ENCODE results near the gene KCND3.

Gene KCND3

DNA sequence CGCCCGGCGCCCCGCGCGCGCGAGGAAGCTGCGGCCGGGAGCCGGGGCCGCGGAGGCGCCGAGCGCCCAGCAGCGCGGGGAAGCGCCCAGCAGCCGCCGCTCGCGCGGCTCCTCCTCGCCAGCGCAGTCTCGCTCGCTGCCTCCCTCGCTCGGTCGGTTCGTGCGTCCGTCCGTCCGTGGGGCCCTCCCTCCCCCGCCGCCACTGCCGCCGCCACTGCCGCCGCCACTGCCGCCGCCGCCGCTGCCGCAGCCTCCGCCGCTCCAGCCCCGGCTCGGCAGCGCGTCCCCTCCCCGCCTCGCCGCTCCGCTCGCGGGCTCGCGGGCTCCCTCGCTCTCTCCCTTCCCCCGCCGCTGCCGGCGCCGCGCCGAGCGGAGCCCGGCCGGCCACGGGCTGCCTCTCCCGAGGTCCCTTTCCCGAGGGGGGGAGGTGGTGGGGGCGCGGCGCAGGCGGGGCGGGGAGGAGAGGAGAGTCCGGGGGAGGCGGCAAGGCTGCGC lies at the start of gene KCND3:
KCND3 (minus strand) TSS at position 138 of the 495 bp plus-strand sequence.
- no peak for DNase-seq

DNA sequence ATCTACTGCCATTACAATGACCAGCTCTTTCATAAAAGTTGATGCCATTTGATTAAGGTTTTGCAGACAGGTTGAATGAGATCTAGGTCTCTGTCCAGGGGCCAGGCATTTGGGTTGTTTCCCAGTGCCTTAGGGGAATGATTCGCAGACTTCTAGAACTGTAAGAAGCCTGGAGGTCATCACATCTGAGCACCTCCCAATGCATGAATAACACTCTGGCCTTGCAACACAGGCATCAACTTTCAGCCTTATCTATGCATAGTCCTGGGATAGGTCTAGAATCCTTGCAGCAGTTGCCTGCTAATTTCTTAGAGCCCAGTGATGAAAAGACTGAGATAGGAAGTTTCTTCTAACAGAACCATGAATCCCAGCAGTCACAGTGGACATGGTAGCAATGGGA lies 44.8 kb upstream of the KCND3 start:
- DNase-seq = no peak

DNA sequence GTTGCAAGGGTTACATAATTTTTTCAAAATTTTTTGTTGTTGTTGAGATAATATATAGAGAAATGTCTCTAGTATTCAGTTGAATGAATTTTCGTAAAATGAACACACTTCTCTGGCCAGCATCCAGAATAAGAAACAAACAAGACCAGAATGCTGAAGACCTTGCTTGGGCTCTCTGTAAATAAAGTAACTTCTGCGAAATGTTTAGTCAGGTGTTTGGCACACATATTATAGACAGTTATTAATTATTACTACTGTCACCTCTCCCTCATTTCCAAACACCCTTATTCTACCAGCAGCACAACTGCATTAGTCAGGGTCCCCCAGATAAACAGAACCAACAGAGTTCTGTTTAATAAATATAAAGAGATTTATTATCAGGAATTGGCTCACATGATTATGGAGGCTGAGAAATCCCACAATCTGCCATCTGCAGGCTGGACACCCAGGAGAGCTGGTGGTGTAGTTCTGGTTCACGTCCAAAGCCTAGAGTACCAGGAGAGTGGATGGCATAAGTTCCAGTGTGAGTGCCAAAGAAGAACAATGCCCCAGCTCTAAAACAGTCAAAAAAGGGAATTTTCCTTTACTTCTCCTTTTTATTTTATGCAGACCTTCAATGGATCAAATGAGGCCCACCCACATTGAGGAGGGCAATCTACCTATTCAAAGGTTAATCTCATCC lies 44.1 kb upstream of the KCND3 start:
- DNase-seq = no peak

DNA sequence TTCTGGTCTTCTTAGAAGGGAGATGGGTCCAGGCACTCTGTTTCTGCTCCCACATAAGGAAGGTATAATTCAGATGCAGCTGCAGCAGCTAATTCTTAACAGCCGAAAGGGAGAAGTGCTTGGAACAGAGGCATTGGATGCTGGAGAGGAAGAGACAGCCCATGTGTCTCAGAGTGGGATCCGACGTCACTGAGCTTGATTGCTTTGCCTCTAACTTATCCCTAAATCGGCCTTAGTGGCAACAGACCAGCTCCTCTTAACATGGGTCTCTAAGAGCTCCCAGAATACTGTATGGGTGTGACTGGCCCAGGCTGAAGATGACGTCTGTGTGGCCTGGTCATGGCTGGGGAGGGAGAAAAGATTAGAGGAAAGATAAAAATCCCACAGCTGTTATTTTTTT lies 40.7 kb upstream of the KCND3 start:
- DNase-seq = no peak

DNA sequence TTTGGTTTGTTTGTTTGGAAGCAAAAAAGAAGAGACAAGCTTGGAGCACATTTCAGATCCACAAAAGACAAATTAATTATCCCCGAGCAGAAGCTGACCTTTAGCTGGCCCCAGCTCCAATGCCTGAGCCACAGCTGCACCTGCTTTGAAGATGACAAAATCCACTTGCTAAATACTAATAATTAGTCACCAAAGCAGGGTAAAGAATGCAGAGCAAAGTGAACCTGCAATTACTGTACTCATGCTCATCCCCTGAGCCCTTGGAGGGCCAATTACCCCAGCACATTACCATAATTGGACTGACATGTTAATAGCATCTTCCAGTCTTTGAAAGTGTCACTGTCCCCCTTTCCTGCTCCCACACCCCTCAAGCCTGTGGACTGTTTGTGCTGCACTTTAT lies 38.2 kb upstream of the KCND3 start:
- no peak for DNase-seq

DNA sequence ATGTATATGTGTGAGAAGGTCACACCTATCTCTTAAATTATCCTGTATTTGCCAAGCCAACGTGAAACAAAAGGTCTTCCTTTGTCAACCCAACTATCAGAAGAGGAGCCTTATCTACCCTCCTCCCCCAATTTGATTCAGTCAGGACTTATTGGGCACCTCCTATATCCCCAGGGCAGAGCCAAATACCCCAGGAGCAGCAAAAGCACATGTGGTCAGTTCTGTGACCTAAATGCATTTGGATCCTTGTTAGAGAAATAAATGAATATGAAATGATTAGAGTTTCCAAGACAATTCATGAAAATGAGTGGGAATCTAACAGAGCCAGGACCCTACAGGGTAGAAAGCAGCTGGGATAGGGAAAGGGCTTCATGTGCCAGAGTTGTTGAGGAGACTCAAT lies 37.0 kb upstream of the KCND3 start:
- DNase-seq = no peak

DNA sequence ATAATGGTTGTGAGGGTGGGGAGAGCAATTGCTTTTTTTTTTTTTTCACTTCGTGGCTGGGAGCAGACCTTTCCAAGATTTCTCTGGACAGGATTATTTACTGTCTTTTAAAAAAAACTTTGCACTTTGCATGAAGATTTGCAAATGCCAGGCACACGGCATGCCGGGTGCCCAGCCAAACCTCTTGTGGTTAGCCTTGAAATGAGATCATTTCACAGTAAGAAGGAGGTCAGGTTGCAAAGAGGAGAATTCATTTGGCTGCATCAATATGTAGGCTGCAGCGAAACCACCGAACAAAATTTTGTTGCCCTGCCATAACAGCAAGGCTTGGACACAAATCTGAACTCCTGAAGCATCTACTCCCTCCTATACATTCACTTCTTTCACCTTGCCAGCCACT lies 36.5 kb upstream of the KCND3 start:
- DNase-seq = no peak

DNA sequence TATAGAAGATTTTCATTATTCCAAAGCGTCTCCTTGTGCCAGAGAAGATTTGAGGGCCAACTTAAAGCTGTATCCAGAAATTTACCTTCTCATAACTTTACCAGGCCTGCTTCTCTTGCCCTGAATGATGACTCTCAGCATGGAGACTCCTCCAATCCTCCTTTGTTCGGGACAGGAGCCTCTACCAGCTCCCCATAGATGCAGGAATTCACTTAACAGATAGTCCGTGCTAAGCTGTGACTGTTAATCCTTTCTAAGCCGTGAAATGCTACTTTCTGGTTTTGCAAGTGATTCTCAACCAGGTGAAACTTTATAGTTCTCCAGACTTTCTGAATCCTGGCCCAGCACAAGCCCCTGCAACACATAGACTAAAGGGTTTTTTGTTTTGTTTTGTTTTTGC lies 31.8 kb upstream of the KCND3 start:
- no peak for DNase-seq

DNA sequence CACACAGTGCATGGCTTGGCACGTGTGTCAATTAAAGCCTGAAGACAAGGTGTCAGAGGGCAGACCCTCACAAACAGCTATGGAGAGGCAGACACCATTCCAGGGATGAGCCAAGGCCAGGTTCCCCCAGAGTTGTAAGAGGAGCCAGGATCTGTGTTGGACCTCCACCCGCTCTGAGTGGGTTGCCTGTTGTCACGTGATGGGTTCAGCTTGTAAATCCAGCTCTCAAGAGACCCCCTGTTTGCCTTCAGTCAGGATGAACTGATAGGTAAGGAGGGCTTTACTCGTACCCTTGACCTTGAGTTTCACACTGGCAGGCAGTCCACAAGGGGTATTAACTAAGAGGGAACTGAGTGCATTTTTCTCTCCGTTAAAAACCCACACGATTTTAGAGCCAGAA lies 27.7 kb upstream of the KCND3 start:
- no peak for DNase-seq

DNA sequence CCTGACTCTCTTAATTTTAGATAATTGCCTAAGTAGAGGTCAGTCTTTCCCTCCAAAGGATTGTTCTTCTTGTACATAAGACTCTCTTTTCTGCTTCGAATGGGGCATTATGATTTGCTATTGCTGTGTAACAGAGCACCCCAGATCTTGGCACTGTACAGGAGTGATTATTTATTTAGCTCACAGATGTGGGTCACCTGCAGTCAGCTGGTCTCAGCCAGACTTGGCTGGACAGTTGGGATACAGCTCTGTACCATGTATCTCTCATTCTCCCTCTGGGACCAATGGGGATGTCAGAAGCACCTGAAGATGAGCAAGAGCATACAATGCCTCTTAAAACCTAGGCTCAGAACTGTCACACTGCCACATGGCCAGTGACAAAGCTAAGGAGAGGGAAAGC lies 23.4 kb upstream of the KCND3 start:
- DNase-seq = no peak

DNA sequence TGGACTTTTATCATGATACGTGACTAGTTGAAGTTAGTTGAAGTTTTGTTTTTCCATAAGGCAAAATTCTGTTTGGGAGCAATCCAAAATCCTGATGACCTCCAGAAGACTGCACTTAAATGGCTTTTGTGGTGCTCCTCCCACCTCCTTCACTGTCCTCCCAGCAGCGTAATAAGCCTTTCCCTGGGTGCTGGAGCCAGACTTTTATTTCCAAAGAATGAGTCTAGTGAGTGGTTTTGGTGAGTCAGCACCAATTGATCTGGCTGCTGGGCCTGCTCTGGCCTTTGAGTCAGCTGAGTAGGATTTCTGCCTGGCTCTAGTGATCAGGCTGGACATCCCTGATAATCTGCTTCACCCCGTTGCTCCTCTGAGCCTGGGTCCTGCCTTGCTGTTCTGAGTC lies 21.7 kb upstream of the KCND3 start:
- DNase-seq = no peak

DNA sequence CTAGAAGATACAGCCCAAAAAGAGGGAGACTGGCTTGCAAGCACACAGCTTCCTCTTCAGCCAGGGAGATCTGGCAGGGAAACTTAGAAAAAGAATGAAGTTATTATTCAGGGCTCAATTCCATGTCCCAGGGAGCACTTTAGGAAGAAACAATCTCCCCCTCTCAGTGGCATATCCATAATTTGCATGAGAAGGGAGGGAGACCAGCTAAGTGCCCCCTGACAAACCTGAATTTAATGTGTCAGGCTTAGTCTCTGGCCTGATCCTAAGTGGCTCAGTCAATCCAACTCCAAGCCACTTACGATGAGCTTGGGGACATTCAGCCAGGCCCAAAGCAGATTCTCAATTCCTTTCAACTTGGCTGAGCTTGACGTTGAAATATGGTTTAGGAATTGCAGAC lies 17.7 kb upstream of the KCND3 start:
- DNase-seq = no peak

DNA sequence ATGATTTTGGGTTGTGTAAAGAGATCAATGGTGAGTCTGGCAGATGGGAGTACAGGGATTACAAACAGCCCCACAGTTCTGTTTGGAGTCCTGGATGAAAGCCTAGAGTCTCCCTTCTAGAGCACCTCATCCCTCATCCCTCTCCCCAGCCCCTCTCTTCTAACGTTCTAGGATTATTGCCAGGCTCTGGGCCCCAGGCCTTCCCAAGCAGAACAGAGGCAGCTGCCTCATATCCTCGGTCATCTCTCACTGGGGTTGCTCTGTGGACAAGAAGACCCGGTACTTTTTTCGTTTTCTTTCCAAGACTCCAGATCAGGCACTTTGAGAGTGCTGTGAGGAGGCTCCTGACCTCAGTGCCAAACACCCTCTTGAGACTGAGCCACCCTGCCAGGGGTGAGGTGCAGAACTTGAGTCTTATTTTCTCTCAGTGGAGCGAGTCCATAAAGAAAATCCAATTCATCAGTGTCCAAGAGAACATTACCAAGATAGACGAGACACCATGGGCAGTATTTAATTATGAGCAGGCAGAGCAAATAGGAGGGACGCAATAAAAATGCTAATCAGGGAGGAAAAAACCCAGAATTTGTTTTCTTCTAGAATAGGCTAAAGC lies 17.1 kb upstream of the KCND3 start:
- no peak for DNase-seq

DNA sequence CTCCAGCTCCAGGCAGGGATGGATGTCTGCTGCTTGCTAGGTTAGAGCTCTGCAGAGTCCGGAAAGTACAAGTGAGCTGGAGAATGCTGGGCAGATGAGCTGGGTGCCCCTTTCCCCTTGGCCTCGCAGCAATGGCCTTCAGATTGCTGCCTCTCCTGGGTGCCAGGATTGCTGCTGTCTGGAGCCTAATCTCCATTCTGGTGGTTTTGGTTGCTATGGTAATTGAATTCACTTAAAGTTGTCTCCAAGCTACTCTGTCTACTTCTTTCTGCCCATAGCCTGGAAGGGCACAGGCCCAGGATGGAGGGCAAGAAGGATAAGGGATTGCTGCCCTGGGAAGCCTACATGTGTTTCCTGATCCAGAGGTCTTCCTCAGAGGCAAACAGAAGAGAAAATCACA lies 14.6 kb upstream of the KCND3 start:
- DNase-seq = no peak

DNA sequence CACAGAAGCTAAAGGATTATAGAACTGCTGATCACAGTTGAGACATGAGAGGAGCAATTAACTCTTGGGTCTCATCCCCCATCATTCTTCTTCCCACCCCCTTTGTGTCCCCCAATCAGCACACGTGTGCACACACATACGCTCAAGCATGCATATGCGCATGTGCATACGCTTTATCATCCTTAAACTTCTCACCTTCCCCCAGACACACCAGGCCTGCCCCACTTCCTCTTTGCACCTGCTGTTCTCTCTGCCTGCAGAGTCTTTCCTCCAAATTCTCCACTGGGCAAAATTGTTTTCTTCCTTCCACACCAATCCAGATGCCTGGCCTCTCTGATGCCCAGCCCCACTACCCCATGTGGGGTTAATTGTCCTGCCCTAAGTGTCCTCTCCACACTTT lies 13.0 kb upstream of the KCND3 start:
- DNase-seq = no peak

DNA sequence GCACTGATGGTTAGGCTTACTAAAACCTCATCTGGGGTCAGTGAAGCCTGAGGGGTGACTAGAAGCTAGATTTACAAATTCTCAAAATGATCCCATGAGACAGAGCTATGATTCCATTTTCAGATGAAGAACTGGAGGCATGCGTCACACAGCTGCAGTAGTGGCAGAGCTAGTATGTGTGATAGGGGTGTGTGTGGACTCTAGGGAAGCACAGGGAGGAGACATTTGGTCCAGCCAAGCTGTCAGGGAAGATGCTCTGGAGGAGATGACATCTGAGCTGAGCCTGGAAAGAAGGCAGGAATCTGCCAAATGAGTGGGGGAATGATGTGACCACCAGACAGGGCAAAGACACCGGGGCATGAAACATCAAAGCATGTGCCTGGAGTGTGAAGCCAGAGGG lies 12.0 kb upstream of the KCND3 start:
- DNase-seq = no peak

DNA sequence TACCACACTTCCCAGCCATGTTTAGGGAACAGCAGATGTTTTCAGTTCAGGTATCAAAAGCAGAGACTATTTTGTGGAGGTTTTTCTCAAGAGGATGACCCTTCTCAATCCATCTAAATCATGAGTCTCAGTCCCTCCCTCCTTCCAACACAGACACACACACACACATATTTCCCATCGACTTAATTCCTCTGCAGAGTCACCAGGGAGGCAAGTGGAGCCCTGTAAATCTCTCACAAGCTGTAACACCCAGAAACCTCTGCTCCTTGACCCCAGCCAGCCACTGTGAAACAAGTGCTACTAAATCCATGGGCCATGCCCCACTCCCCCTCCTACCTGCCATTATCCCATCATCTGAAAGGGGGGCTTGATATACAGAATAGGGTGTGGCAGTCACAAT lies 10.6 kb upstream of the KCND3 start:
- no peak for DNase-seq

DNA sequence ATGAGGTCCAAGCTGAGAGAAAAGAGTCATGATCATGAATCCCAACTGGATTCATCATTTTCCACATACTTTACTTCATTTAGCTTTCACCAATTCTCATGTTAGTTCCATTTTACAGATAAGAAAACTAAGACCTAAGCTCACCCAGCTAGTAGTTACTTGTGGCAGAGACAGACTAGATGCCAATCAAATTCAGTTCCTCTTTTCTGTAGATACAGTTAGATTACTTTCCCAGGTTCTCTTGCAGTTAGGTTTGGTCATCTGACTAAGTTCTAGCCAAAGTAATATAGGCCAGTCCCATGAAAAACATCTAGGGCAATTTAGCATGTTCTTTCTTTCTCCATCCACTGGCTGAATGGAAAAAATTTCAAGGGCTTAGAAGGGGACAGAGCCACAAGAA lies 8.9 kb upstream of the KCND3 start:
- no peak for DNase-seq

DNA sequence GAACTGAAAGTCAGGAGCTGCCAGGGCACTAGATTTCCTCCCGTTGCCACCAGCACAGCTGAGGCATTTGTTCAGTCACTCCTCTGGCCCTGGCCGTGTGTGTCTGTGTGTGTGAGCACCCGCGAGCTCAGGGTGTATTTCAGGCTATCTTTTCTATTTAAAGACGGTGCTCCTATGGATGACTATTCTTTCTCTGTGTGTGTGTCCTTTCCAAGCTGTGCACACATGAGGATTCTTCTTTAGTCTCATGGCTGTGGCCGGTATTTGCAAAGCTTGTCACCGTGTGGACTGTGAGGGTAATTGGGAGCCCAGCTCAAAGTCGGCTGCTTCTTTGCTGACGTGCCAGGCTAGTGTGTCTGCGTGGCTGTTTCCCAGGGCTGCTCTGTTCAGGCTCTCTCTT lies 3.0 kb upstream of the KCND3 start:
- DNase-seq = no peak

DNA sequence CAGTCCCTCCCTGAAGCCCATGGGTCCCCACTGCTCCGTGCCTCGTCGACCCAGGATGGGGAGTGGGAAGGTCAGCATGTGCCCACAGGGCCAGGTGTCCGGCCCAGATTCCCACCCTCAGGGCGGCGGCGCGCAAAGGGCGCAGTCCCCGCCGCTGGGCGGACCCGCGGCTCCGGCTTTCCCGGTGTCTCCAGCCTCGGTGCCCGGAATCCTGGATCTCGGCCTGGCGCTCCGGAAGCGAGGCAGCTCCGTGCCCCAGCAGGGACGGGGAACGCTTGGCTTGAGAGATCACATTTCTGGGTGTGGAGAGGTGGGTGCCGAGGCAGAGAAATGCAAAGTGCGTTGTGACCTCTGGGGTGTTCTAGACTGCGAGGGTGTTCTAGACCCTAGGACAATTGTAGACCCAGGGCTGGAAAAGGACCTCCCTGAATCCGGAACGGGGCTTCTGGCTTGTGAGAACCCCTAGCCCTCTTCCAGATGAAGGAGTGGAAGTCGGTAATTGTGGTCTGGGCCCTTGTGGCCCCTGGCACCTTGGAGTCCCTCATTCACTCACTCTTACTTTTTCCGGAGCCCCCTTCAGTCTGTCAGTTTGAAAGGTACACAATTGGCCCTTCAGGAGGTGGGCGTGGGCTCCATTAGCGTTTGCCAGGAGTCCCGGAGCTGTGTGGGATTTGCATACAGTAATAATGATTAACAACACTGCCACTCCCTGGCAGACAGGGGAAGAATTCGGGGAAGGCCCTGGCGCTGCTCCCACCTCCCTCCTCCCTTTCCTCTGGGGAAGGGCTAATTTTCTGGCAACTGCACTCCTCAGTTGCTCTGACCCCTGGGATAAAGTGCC lies 1.6 kb upstream of the KCND3 start:
- no peak for DNase-seq

DNA sequence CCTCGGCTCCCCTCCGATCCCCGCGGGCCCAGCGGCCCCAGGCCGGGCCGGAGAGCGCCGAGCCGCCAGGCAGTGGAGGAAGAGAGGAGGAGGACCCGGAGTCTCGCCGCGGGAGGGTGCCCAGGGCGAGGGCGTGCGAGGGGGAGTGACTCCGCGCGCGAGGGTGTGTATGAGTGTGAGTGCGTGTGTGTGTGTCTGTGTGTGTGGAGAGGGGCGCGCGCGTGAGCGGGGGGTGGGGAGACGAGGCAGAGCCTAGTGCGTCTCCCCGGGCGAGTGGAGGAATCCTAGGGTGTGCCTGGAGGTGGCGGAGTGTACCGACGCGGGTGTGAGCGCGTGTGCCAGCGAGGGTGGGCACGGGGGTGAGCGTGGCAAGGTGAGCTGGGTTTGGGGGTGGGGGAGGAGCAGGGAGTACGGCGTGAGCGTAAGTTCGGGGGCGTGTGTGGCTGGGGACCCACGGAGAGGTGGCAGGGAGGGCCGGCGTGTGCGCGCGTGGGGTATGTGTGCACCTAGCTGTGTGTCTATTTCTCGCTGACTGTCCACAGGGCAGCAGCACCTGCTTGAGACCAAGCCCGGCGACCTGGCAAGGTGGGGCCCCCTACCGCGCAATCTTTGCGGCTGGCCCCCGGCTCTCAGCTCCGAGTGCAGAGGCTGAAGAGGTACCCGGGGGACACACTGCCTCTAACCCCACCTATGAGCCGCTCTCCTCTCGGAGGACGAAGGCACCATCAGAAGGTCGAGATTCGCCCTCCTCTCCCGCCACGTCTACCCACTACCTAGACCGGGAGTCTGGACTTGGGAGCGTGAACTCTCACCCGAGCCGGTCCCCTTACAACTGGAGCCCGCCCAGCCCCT lies 784 bp upstream of the KCND3 start:
- DNase-seq = no peak

DNA sequence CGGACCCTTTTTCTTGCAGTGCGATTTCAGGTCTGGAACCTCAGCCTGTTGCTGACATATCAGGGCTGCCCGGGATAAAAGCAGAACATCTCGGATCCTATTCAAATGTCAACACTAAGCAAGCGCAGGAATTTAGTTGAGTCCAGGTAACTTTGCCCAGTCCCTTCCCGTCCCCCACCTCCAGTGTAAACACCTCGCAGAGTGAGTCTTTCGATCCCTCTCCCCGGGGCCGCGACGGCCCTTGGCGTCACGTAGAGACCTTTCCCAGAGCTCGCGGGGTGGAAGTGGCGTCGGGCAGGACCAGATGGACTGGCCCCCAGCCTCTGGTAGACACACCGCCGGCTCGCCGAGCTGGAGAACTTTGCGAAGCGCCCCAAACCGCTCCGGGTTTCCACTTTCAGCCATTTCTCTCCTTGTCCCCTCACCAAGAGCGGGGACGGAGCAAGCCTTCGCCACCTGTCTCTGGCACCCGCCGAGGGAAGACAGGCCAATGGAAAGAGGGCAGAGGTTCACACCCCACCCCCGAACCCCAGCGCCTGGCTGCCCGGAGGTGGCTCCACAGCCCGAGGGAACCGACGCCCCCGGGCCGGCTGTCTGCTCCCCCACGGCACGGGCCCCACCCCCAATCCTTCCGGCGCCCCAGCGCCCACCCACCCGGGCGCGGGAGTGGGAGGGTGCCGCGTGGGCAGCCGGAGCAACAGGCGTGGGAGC lies 570 bp downstream of the KCND3 start:
- no peak for DNase-seq

DNA sequence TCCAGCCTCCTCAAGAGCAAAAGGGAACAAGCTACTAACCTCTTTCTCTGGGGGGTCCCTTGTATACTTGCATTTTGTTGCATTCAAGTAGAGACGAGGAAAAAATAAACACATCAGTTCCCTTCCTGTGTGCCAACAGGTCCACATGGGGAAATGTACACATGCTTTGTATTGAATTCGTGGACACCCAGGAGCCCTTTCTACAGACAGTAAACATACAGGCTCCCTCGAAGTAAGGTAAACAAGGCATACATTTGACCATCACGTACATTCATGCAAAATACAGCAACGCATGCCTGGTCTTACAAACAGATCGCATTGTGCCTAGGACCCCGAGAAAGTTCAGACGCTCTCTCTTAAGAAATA lies 1.1 kb downstream of the KCND3 start:
- DNase-seq = no peak
